ENCODE data around the gene SIVA1.

SIVA1 gene

GRCh38 chr14:104771918-104772706 lies 19.2 kb downstream of the SIVA1 start:
- no peak for DNase-seq

GRCh38 chr14:104772707-104773504 lies 20.0 kb downstream of the SIVA1 start:
- DNase-seq = no peak

DNA sequence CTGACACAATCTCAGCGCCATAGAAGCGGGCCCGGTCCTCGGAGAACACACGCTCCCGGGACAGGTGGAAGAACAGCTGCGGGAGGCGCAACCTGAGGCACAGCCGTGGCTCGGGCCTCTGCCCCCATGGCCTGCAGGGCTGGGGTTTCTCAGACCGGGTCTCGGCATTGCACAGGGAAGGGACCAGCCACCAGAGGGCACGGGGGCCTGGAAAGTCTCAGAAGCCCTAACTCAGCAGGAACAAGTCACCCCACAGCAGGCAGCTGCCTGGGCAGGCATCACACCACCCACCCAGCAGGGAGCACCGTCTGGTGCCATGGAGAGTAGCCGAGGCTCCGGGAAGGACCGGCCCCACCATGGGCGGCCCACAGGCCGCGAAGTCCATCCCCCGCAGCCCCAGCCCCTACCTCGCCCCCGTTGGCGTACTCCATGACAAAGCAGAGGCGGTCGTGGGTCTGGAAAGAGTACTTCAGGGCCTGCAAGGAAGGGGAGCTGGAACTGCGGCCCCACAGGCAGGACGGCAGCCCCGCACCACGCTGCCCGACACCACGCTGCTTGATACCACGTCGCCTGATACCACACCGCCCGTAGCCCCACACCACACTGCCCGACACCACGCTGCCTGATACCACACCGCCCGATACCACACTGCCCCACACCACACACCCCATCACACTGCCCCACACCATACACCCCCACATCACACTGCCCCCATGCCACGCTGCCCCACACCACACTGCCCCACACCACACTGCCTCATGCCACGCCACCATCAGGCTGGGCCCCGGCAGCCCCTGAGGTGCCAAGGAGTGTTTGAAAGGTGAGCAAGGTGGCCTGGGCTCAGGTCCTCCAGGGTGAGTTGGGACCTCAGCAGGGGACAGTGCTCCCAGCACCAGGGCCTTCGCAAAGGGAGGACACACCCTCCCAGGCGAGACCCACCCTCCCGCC lies 20.8 kb downstream of the SIVA1 start:
- no peak for DNase-seq

DNA sequence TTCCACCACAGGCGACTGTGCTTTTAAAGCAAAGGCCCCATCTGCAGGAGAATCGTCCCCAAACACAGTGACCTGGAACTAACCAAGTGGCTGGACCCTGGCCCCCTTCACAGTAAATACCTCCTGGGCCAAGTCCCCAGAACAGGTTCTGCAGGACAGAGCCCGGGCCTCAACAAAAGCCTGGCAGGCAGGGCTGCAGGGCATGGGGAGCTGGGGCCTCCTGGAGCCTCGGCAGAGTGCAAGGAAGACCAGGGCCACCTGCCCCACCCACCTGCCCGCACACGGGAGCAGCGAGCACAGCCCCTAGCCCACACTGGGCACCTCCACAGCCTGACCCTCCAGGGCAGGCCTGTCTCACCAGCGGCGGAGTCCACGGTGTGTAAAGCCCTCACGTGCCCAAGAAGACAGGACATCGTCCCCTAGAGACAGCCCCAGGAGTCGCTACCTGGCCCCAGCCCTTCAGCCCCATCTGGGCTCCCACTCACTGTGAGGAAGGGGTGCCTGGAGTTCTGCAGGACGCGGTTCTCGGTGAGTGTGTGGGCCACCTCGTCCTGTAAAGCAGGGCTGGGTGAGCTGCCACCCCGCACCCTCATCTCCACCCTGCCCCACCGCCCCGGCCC lies 21.6 kb downstream of the SIVA1 start:
- DNase-seq = no peak

GRCh38 chr14:104775073-104775489 lies 22.1 kb downstream of the SIVA1 start:
- DNase-seq = no peak

GRCh38 chr14:104776481-104776880 lies 23.5 kb downstream of the SIVA1 start:
- DNase-seq = no peak

DNA sequence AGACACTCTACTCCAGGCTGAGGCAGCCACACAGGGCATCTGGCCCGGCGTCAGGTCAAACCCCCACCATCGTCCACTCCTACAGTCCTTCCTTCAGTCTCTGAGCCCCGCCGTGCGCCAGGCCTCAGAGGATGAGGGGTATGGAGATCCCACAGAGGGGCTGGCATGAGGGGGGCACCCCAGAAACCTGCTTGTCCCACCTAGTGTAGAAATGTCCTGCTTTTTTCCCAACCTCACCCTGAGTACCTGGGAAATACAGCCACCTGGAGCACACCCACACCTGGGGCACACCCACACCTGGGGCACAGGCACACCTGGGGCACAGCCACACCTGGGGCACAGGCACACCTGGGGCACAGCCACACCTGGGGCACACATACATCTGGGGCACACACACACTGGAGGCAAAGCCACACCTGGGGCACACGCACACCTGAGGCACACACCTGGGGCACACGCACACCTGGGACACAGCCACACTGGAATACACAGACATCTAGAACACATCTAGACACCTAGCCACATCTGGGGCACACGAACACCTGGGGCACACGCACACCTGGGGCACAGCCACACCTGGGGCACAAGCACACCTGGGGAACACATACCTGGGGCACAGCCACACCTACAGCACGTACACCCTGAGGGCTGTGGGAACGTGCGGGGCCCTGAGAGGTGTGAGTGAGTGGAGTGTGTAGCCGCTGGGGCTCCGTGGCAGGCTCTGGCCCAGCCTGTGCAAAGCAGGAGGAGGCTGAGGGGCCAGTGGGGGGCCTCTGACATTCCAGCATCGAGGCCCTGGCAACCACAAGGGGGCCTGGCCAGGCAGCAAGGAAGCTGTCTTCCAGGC lies 24.2 kb downstream of the SIVA1 start:
- no peak for DNase-seq

DNA sequence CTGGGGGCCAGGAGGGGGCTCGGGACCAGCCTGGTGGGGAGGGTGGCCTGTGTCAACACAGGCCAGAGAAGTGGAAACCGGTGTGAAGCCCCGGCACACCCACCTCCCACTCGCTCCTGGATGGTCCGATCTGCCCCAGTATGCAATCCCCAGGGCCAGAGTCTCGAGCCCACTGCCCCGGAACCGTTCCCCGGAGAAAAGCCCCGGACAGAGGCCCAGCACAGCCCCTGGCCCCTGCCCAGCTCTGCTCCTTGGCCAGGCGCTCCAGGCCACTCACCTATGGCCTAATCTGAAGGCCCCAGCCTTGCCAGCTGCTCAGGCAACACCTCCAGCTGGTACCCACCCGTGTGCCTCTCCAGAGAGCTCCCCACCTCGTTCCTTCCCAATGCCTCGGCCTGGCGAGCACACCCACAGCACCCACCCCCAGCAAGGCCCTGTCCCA lies 24.9 kb downstream of the SIVA1 start:
- DNase-seq = no peak

GRCh38 chr14:104778694-104779331 lies 25.9 kb downstream of the SIVA1 start:
- no peak for DNase-seq

DNA sequence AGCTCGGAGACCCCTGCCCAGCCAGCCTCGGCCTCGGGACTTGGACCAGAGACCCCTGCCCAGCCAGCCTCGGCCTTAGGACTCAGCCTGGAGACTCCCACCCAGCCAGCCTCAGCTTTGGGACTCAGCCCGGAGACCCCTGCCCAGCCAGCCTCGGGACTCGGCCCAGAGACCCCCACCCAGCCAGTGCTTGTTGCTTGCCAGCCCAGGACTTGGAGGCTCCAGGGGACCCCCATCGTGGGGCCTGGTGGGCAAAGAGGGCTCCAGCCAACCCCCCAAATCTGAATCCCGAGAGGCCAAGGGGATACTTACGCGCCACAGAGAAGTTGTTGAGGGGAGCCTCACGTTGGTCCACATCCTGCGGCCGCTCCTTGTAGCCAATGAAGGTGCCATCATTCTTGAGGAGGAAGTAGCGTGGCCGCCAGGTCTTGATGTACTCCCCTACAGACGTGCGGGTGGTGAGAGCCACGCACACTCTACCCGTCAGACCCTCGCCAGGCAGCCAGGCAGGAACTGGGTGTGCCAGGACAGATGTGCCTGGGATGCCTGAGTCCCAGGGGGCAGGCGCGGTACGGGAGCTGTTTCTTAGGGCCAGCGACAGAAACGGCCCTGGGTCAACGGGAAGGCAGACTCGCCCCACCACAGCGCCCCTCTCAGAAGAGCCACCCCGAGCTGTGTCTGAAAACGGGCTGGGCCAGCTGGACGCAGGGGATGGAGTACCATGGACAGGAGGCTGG lies 27.0 kb downstream of the SIVA1 start:
- DNase-seq = no peak

DNA sequence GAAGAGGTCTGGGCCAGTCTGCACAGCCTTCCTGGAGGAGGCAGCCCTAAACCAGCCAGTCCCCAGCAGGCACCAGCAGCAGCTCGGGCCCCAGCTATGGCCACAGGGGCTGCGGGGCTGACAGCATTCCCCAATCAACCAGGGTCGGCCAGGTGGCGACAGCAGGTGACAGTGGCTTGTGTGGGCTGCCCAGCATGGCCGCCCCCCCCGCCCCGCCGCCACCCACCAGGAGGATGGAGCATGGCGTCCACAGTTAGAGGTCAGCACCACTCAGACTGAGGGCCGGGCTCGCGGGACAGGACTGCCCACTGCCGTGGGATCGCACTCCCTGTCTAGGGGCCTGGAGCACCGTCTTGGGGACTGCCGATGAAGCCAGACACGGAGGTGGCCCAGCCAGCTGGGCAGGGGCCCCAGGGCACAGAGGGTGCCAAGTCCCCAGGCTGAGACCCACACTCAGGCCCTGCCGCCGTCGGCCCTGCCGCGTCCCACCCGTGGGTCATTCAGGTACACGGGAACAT lies 27.6 kb downstream of the SIVA1 start:
- DNase-seq = no peak

GRCh38 chr14:104781271-104782077 lies 28.5 kb downstream of the SIVA1 start:
- no peak for DNase-seq

GRCh38 chr14:104782086-104782807 lies 29.3 kb downstream of the SIVA1 start:
- no peak for DNase-seq

DNA sequence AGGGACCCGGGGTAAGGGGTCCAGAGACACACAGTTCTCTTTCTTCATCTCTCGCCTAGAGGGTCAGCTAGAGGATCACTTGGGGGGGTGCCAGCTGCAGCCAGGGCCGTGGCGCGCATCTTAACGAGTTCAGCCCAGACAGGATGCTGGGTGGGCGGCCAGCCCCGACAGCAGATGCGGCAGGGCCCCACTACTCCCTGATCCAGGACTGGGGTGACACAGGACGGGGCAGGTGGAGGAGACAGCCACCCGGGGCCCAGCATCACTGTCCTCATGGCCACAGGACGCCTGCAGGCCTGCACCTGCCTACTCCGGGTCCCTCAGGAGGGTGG lies 29.8 kb downstream of the SIVA1 start:
- no peak for DNase-seq

DNA sequence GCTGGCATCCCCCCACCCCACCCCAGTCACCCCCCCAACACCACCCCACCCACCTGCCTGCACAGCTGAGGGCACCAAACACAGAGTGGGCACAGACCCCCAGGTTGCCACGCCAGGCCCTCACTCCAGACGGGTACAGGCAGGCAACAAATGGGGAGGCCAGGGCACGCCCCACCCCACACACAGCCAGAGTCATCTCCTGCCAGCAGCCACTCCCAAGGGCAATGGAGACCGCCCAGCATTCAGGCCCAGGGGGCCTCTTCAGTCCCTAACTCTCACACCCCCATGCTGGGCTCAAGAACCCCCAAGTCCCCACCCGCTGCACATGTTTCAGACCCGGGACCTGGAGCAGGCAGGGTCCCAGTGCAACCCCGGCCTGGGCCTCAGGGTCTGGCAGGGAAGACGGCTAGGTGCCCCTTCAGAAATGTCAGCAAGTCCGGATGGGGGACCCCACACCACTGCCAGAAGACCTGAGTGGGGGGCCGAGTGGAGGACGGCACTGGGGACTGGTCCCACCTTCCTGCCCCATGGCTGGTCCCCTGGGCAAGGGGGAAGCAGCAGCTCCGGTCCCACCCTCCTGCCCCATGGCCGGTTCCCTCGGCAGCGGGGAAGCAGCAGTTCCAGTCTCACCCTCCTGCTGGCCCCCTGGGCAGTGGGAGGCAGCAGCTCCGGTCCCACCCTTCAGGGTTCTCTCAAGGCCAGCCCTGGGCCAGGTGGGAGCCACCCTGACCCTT lies 30.7 kb downstream of the SIVA1 start:
- DNase-seq = no peak

DNA sequence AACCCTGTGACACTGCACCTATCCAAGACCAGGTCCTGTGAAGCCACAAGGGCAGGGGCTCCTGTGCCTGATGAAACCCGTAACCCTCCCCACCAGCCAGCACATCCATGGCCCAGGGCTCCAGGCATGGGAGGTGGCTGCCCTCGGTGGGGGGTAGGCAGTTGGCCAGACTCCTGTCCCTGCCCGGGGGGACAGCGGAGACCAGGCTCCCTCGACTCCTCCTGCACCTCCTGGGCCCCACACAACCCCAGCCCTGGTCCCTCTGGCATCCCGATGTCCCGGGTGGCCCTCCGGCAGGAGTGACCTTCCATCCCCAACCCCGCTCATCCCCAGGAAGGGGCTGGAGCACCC lies 31.2 kb downstream of the SIVA1 start:
- DNase-seq = no peak

- DNase-seq = no peak
These were observed 32.1 kb downstream of the SIVA1 start for GRCh38 chr14:104784846-104785707.
